HCT116 (cell line): ENCODE results near the gene PCDH20.

Source experiments
- CEBPB ChIP-seq: IDR thresholded peaks from 2 replicates; pipeline ENCODE4 v1.6.1; 2012; ENCODE audit warnings: low read depth
- EGR1 ChIP-seq: IDR thresholded peaks from 2 replicates; pipeline ENCODE4 v1.6.1; 2012; ENCODE audit warnings: low read depth
- EZH2 ChIP-seq: fragments of 200-600 bp; sonication (generic); IDR thresholded peaks from 2 replicates; pipeline ENCODE4 v1.6.1; 2017; ENCODE audit warnings: antibody characterized with exemption, mixed run types
- EZH2phosphoT487 ChIP-seq: fragments of 200-600 bp; IDR thresholded peaks from 2 replicates; pipeline ENCODE4 v1.6.1; 2018; ENCODE audit warnings: antibody characterized with exemption, borderline replicate concordance
- POLR2A ChIP-seq: IDR thresholded peaks from 2 replicates; pipeline ENCODE4 v1.7.0; 2011; ENCODE audit warnings: borderline replicate concordance; ENCODE audit not compliant: insufficient read depth, insufficient read length; ENCODE audit errors: extremely low read depth
- RAD21 ChIP-seq: IDR thresholded peaks from 2 replicates; pipeline ENCODE4 v1.6.1; 2012; ENCODE audit warnings: low read depth, mild to moderate bottlenecking
- SRF ChIP-seq: IDR thresholded peaks from 2 replicates; pipeline ENCODE4 v1.6.1; 2012; ENCODE audit warnings: low read depth
- ZNF274 ChIP-seq: fragments of 200-500 bp; sonication (Bioruptor generic); IDR thresholded peaks from 2 replicates; pipeline ENCODE4 v1.6.1; 2014; ENCODE audit warnings: mild to moderate bottlenecking, low read depth, low read length, inconsistent platforms
- TF ChIP-seq, protein P1 (sequence below): IDR thresholded peaks from 2 replicates; pipeline ENCODE4 v1.6.1; 2012
- TF ChIP-seq, protein P2 (sequence below), 3 experiments: fragments of 200-600 bp in 1 of 3; sonication (generic) in 1 of 3; IDR thresholded peaks in 2 of 3; conservative IDR thresholded peaks in 1 of 3; 2 replicates each; pipeline ENCODE4 v1.5.1; 2012 to 2017; ENCODE audit warnings: low read depth in 2 of 3, low read length in 2 of 3, antibody characterized with exemption in 1 of 3, borderline replicate concordance in 1 of 3, control low read depth in 1 of 3, mild to moderate bottlenecking in 1 of 3, mixed read lengths in 1 of 3, mixed run types in 1 of 3, moderate library complexity in 1 of 3; ENCODE audit not compliant: insufficient read depth in 1 of 3
- TF ChIP-seq, protein P3 (sequence below): IDR thresholded peaks from 2 replicates; pipeline ENCODE4 v1.6.1; 2012; ENCODE audit warnings: low read depth

DNA sequence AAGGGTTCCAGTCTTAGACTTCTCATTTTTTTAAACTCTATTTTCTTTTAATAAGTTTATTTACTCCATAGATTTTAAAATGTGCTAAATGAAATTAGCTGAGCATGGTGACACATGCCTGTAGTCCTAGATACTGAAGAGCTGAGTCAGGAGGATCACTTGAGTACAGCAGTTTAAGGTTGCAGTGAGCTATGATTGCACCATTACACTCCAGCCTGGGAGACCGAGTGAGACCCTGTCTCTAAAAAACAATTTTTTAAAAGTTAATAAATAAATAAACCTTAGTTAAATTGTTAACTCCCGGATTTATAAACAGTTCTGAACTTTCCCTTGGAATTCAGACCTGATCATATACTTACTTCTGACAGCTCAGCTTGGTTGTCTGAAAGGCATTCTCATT, 32.5 kb downstream of the PCDH20 start:
- TF ChIP-seq POLR2A (no peak), ZNF274 (no peak), RAD21 (no peak), EZH2 (no peak), EGR1 (no peak), EZH2phosphoT487 (no peak), CEBPB (no peak), SRF (no peak)
- TF ChIP-seq, protein P1, sequence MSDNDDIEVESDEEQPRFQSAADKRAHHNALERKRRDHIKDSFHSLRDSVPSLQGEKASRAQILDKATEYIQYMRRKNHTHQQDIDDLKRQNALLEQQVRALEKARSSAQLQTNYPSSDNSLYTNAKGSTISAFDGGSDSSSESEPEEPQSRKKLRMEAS: no peak
- TF ChIP-seq, protein P2, sequence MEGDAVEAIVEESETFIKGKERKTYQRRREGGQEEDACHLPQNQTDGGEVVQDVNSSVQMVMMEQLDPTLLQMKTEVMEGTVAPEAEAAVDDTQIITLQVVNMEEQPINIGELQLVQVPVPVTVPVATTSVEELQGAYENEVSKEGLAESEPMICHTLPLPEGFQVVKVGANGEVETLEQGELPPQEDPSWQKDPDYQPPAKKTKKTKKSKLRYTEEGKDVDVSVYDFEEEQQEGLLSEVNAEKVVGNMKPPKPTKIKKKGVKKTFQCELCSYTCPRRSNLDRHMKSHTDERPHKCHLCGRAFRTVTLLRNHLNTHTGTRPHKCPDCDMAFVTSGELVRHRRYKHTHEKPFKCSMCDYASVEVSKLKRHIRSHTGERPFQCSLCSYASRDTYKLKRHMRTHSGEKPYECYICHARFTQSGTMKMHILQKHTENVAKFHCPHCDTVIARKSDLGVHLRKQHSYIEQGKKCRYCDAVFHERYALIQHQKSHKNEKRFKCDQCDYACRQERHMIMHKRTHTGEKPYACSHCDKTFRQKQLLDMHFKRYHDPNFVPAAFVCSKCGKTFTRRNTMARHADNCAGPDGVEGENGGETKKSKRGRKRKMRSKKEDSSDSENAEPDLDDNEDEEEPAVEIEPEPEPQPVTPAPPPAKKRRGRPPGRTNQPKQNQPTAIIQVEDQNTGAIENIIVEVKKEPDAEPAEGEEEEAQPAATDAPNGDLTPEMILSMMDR (IDR thresholded peaks at IDR 0.05 in 2 of 3, conservative IDR thresholded peaks at IDR 0.05 in 1 of 3; ENCODE audit: borderline replicate concordance in 1 of 3, insufficient read depth in 1 of 3, low read depth in 2 of 3, low read length in 2 of 3): no peak
- TF ChIP-seq, protein P3, sequence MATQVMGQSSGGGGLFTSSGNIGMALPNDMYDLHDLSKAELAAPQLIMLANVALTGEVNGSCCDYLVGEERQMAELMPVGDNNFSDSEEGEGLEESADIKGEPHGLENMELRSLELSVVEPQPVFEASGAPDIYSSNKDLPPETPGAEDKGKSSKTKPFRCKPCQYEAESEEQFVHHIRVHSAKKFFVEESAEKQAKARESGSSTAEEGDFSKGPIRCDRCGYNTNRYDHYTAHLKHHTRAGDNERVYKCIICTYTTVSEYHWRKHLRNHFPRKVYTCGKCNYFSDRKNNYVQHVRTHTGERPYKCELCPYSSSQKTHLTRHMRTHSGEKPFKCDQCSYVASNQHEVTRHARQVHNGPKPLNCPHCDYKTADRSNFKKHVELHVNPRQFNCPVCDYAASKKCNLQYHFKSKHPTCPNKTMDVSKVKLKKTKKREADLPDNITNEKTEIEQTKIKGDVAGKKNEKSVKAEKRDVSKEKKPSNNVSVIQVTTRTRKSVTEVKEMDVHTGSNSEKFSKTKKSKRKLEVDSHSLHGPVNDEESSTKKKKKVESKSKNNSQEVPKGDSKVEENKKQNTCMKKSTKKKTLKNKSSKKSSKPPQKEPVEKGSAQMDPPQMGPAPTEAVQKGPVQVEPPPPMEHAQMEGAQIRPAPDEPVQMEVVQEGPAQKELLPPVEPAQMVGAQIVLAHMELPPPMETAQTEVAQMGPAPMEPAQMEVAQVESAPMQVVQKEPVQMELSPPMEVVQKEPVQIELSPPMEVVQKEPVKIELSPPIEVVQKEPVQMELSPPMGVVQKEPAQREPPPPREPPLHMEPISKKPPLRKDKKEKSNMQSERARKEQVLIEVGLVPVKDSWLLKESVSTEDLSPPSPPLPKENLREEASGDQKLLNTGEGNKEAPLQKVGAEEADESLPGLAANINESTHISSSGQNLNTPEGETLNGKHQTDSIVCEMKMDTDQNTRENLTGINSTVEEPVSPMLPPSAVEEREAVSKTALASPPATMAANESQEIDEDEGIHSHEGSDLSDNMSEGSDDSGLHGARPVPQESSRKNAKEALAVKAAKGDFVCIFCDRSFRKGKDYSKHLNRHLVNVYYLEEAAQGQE: no peak
